Subcutaneous abdominal adipose tissue (tissue), 5 donors: ENCODE results near the gene GDAP2.

Experiments used
- H3K27ac ChIP-seq: one replicate; pipeline ENCODE4 v1.7.0; 2013; ENCODE audit warnings: low read depth, mild to moderate bottlenecking, inconsistent platforms, low read length, moderate library complexity
- H3K27me3 ChIP-seq, 5 donors: one replicate each; pipeline ENCODE4 v1.7.0; 2013; ENCODE audit warnings: low read length in 5 of 5, inconsistent platforms in 1 of 5; ENCODE audit not compliant: control insufficient read depth in 5 of 5, insufficient read depth in 4 of 5
- H3K36me3 ChIP-seq, 5 donors: one replicate each; pipeline ENCODE4 v1.7.0; 2013; ENCODE audit warnings: low read length in 5 of 5; ENCODE audit not compliant: control insufficient read depth in 5 of 5, insufficient read depth in 5 of 5
- H3K4me1 ChIP-seq, 5 donors: one replicate each; pipeline ENCODE4 v1.7.0; 2013; ENCODE audit warnings: low read length in 5 of 5, mild to moderate bottlenecking in 3 of 5, moderate library complexity in 1 of 5; ENCODE audit not compliant: control insufficient read depth in 5 of 5, insufficient read depth in 5 of 5
- H3K4me3 ChIP-seq, 5 donors: one replicate each; pipeline ENCODE4 v1.7.0; 2013; ENCODE audit warnings: low read length in 5 of 5, low read depth in 1 of 5
- H3K9ac ChIP-seq, 5 donors: one replicate each; pipeline ENCODE4 v1.7.0; 2013; ENCODE audit warnings: low read length in 5 of 5, mild to moderate bottlenecking in 4 of 5, moderate library complexity in 3 of 5
- H3K9me3 ChIP-seq, 5 donors: one replicate each; pipeline ENCODE4 v1.7.0; 2013; ENCODE audit warnings: low read length in 5 of 5; ENCODE audit not compliant: control insufficient read depth in 5 of 5
- donor health status: healthy.
- donor health status: healthy.
- donor health status: healthy.
- donor health status: healthy.
- donor health status: healthy.

GDAP2 gene

GRCh38 chr1:117886101-117886795 is 43.2 kb downstream of the GDAP2 start:
- peaks cover 3 to 47% (median 21%) of the 10 kb centered on the region in 5 donors for H3K36me3 ChIP-seq
- H3K27me3 ChIP-seq, result no peaks in the 10 kb centered on the region
- H3K4me1 ChIP-seq, result no peaks in the 10 kb centered on the region
- H3K27ac ChIP-seq, result no peak overlapping the region
- H3K9me3 ChIP-seq, result no peaks in the 10 kb centered on the region
- H3K4me3 ChIP-seq, result no peak overlapping the region
- H3K9ac ChIP-seq, result no peak overlapping the region

- peaks cover 29 to 61% (median 43%) of the 10 kb centered on the region in 5 donors for H3K36me3 ChIP-seq
Measured at GRCh38 chr1:117883616-117884015, 45.8 kb downstream of the GDAP2 start.

GRCh38 chr1:117879284-117879683 is 50.1 kb downstream of the GDAP2 start:
- Histone ChIP-seq H3K27ac (no peak overlapping the region), H3K36me3 (peaks cover 65 to 86% (median 76%) of the 10 kb centered on the region in 5 donors), H3K4me3 (no peak overlapping the region), H3K9me3 (peaks cover 0 to 2% (median 0%) of the 10 kb centered on the region in 5 donors), H3K9ac (no peak overlapping the region), H3K27me3 (no peaks in the 10 kb centered on the region), H3K4me1 (no peaks in the 10 kb centered on the region)

More at GRCh38 chr1:117883616-117884015, 45.8 kb downstream of the GDAP2 start:
- no peak overlapping the region for H3K4me3 ChIP-seq
- no peaks in the 10 kb centered on the region for H3K27me3 ChIP-seq
- no peak overlapping the region for H3K9ac ChIP-seq
- H3K9me3 ChIP-seq, result no peaks in the 10 kb centered on the region
- no peaks in the 10 kb centered on the region for H3K4me1 ChIP-seq
- no peak overlapping the region for H3K27ac ChIP-seq

- Histone ChIP-seq H3K4me1 (no peaks in the 10 kb centered on the region), H3K9me3 (peaks cover 0 to 2% (median 0%) of the 10 kb centered on the region in 5 donors), H3K4me3 (no peak overlapping the region), H3K27me3 (no peaks in the 10 kb centered on the region), H3K36me3 (peaks cover 72 to 88% (median 78%) of the 10 kb centered on the region in 5 donors), H3K27ac (no peak overlapping the region), H3K9ac (no peak overlapping the region)
Measured at GRCh38 chr1:117877823-117878222, 51.6 kb downstream of the GDAP2 start.

- peaks cover 58 to 68% (median 63%) of the 10 kb centered on the region in 5 donors for H3K36me3 ChIP-seq
- H3K27me3 ChIP-seq, result no peaks in the 10 kb centered on the region
- no peak overlapping the region for H3K9ac ChIP-seq
- no peak overlapping the region for H3K27ac ChIP-seq
- H3K4me1 ChIP-seq, result no peaks in the 10 kb centered on the region
- H3K4me3 ChIP-seq, result no peak overlapping the region
- H3K9me3 ChIP-seq, result peaks cover 0 to 6% (median 2%) of the 10 kb centered on the region in 5 donors
Measured at GRCh38 chr1:117871013-117871412, 58.4 kb downstream of the GDAP2 start.

- no peaks in the 10 kb centered on the region for H3K27me3 ChIP-seq
- peaks cover 0 to 9% (median 0%) of the 10 kb centered on the region in 5 donors for H3K4me1 ChIP-seq
- no peak overlapping the region for H3K27ac ChIP-seq
- H3K36me3 ChIP-seq, result peaks cover 13 to 29% (median 18%) of the 10 kb centered on the region in 5 donors
- H3K4me3 ChIP-seq, result no peak overlapping the region
- no peak overlapping the region for H3K9ac ChIP-seq
- peaks cover 0 to 4% (median 2%) of the 10 kb centered on the region in 5 donors for H3K9me3 ChIP-seq
Measured at GRCh38 chr1:117861694-117862093, 67.7 kb downstream of the GDAP2 start.

- no peak overlapping the region for H3K9ac ChIP-seq
- H3K27me3 ChIP-seq, result no peaks in the 10 kb centered on the region
- peaks cover 0 to 9% (median 0%) of the 10 kb centered on the region in 5 donors for H3K4me1 ChIP-seq
- H3K27ac ChIP-seq, result no peak overlapping the region
- no peak overlapping the region for H3K4me3 ChIP-seq
- peaks cover 0 to 1% (median under 1%) of the 10 kb centered on the region in 5 donors for H3K9me3 ChIP-seq
- H3K36me3 ChIP-seq, result peaks cover 7 to 24% (median 14%) of the 10 kb centered on the region in 5 donors
Measured at GRCh38 chr1:117860896-117861610, 68.4 kb downstream of the GDAP2 start.

- no peak overlapping the region for H3K27ac ChIP-seq
- peaks cover 0 to 9% (median 0%) of the 10 kb centered on the region in 5 donors for H3K4me1 ChIP-seq
- H3K36me3 ChIP-seq, result peaks cover 0 to 13% (median 8%) of the 10 kb centered on the region in 5 donors
- no peaks in the 10 kb centered on the region for H3K27me3 ChIP-seq
- H3K9me3 ChIP-seq, result no peaks in the 10 kb centered on the region
- H3K4me3 ChIP-seq, result no peak overlapping the region
- H3K9ac ChIP-seq, result no peak overlapping the region
Measured at GRCh38 chr1:117859901-117860300, 69.5 kb downstream of the GDAP2 start.

- Histone ChIP-seq H3K36me3 (peaks cover 0 to 5% (median 4%) of the 10 kb centered on the region in 5 donors), H3K27ac (no peak overlapping the region), H3K9ac (no peak overlapping the region), H3K27me3 (no peaks in the 10 kb centered on the region), H3K9me3 (no peaks in the 10 kb centered on the region), H3K4me1 (peaks cover 0 to 9% (median 0%) of the 10 kb centered on the region in 5 donors), H3K4me3 (no peak overlapping the region)
Measured at GRCh38 chr1:117857418-117857817, 72.0 kb downstream of the GDAP2 start.
